HG03108 (cell line): Measurements from ENCODE around the gene RNU1-3.
"Not testable (repeated sequence)": the region's sequence is repeated elsewhere in the genome, so short reads cannot be mapped to it uniquely, and the experiment has no call there.

Source experiments
- ATAC-seq: cut with Tn5 transposase; IDR thresholded peaks from one replicate; pipeline ENCODE4 v1.9.1; 2021; ENCODE audit warnings: moderate library complexity; ENCODE audit not compliant: unreplicated experiment

RNU1-3 gene

DNA sequence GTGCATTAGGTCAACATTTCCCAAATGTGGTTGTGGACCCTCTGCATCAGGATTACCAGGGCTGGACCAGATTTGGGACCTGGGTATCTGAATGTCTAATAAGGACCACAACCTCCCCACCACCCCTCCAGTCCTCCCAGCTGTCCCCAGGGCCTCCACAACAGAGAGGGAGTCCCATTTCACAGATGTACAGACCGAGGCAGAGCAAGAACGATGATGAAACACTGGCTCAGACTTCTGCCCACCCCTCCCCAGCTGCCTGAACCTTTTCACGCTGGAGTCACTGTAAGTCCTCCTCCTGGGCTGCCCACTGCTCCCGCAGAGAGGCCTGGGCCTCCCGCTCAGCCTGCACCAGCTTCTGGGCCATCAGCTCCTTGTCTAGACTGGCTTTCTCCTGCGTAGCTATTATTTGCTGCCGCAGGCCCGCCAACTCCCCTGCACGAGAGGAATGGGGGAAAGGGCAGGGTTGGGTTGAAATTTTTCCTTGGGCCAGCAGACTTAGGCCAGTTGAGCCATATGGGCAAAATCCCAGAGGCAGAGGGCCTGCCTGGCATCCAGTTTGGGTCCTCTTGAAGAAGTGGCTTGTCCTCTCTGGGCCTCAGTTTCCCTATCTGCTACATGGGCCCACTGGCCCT lies 45.0 kb downstream of the RNU1-3 start:
- ATAC-seq = not testable (repeated sequence)

DNA sequence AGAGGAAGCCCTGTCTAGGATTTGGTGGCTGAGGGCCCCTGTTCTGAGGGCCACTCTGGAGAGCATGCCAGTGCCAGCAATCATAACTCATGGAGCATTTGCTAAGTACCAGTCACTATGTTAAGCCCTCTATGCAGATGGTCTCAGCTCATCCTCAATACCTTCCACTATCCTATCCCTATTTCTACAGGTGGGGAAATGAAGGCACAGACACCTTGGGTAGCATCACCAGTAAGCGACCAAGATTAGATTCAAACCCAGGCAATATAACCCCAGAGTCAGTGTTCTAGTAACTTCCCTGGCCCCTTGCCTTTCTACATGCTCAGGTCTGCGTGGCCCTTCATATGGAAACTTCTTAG lies 45.5 kb downstream of the RNU1-3 start:
- no peak for ATAC-seq

DNA sequence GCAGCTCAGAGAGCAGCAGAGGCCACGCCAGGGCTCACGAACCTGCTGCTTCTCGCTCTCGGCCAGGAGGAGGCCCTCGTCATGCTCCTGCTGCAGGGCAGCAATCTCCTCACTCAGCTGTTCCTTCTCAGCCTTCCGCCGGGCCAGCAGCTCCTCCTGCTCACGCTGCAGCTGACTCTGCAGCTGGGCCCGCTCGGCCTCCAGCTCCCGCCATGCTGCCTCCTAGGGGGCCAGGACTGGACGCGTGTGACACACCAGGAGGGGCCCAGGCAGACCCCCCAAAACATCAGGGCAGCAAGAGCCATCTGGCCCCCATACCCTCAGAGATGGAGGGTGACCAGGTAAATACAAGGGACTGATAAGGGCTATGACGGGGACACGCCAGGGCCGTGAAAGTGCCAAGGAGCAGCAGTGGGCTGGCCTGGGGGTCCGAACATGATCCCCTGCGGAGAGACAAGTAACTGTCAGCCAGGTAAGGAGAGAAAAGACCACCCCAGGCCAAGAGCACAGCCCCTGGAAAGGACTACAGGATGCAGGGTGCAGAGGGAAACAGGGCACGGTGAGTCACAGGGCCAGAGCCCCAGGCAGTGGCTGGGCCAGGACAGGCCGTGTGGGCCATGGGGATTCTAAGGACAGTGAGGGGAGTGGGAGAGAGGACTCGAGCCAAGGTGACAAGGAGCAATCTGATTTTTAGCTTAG lies 46.8 kb downstream of the RNU1-3 start:
- not testable (repeated sequence) for ATAC-seq

DNA sequence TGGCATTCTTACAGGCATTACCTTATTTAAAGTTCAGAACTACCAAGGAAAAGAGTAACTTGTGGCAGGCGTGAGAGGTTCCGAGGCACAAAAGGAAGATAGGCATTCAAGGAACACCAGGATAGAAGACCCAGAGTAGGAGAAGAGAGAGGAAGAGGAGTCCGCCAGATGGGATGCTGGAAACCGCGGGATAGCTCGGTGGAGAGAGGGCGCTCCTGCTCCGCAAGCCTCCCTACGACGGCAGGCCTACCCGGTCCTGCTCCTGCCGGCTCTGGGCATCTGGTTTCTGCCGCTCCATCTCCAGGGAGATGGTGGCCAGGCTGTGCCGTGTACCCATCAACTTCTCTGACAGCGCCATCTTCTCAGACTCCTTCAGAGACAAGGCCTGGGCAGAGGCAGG lies 48.0 kb downstream of the RNU1-3 start:
- ATAC-seq = no peak

DNA sequence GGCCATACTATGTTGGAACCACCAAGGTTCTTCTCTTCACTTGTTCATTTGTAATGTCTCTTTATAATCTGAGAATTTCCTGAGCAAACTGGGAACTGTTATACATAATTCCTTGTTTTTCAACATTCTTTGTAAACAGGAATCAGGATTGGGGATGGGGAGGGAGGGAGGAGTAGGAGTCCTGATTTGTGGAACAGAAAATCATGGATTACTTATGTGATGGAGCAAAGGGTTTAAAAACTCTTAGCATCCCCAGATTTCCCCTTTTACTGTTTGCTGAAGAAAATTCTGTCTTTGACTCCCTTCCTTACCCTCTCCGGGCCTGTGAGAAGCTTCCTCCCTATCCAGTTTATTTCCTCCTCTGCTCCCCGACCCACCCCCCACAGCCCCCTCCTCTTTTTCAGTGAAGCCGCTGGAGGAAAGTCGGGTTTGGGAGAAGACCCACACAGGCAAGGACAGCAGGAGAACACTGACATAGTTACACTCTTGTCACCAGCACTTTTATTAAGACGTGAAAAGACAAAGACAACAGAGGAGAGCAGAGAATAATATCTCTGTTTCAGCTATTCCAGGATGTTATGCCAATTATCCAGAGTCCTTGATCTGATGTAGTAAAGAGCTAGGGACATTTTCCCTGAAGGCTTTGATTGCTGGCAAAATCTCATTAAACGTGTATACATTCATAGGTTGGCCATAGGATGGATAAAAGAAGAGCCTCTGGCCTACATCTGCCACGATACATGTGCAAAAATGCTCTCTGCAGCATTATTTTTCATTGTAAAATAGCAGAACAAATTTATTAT lies 48.8 kb downstream of the RNU1-3 start:
- ATAC-seq = no peak

DNA sequence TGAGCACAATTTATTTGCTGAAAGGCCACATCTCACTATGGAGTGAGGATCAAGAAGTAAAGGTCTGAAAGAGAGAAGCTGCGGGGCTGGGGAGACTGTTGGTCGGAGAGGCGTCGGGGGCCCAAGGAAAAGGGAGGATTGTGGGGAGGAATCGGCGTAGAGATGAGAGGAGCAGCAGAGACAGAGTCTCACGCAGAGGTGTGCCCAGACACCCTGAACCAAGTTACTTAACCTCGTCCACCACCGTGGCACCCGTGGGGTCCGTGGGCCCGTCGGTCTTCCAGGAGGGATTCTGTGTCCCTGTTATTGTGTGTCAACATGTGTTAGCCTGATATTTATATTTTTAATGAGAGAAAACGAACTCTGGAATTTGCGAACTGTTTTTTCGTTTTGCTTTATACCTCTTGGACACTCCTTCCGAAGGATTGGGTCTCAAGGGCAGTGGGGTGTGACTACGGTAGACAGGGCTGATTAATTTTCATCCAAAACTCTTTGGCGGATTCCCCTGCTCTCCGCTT lies 49.6 kb downstream of the RNU1-3 start:
- no peak for ATAC-seq
